HepG2 (cell line): ENCODE data around the gene ELL. TPM values are rescaled to one million over a fixed set of nuclear protein-coding genes. Genes with fewer than 3 reads are reported as not detected.

Experiments used
- ATAC-seq: fragments of 200-7000 bp; cut with Tn5 transposase; 3 replicates; pipeline ENCODE4 v1.9.1; 2020; ENCODE audit warnings: mild to moderate bottlenecking, moderate library complexity
- BruUV-seq: library from RNA; stranded (reverse); fragments of 400-500 nt; replicated peaks from 2 replicates; lab custom pipeline; 2021; lab: Mats Ljungman, UMichigan
- CTCF ChIA-PET: fragments of 300-600 bp; formaldehyde crosslinking; extraction: SDS; loops from one replicate; lab custom pipeline; 2021; ENCODE audit warnings: low total read pairs, inconsistent platforms, low intra/inter-chr PET ratio; lab: Yijun Ruan, JAX
- POLR2A ChIA-PET: fragments of 350-600 bp; sonication (Branson Sonifier 250); formaldehyde crosslinking; loops from one replicate; lab custom pipeline; 2020; ENCODE audit warnings: antibody characterized with exemption, inconsistent platforms; lab: Yijun Ruan, JAX
- DNase-seq: peaks from one replicate; pipeline ENCODE4 v3.0.0-alpha.2; 2015; ENCODE audit warnings: low spot score
- FAIRE-seq: peaks from 3 replicates; lab custom pipeline; 2011; peaks lifted over from hg19 to GRCh38; lab: Jason Lieb, UNC
- H2AFZ ChIP-seq: one replicate; pipeline ENCODE4 v1.6.1; 2011; ENCODE audit warnings: low read length, inconsistent platforms
- H3K27ac ChIP-seq: fragments of 300-600 bp; 3 replicates; pipeline ENCODE4 v1.8.0; 2011; ENCODE audit warnings: mixed run types, mild to moderate bottlenecking, mixed read lengths, low read length, inconsistent platforms; ENCODE audit not compliant: insufficient read depth; ENCODE audit errors: extremely low read length
- H3K27me3 ChIP-seq, 2 experiments: fragments of 200-600 bp in 1 of 2; 2 replicates in 1 of 2; 3 replicates in 1 of 2; pipeline versions ENCODE4 v1.6.0 to v1.8.0; 2011; ENCODE audit warnings: low read length in 2 of 2, mild to moderate bottlenecking in 2 of 2, moderate library complexity in 2 of 2, inconsistent platforms in 1 of 2; ENCODE audit not compliant: insufficient read depth in 2 of 2, control insufficient read depth in 1 of 2
- H3K36me3 ChIP-seq, 2 experiments: fragments of 200-600 bp in 1 of 2; replicated peaks in 1 of 2; 2 replicates in 1 of 2; 3 replicates in 1 of 2; pipeline versions ENCODE4 v1.5.1 to v1.8.0; 2011; ENCODE audit warnings: low read length in 2 of 2, inconsistent platforms in 1 of 2; ENCODE audit not compliant: insufficient read depth in 2 of 2, control insufficient read depth in 1 of 2
- H3K4me1 ChIP-seq: 2 replicates; pipeline ENCODE4 v1.5.1; 2012; ENCODE audit warnings: low read length, inconsistent platforms; ENCODE audit not compliant: insufficient read depth
- H3K4me2 ChIP-seq: 2 replicates; pipeline ENCODE4 v1.6.0; 2011; ENCODE audit warnings: low read depth, low read length, inconsistent platforms
- H3K4me3 ChIP-seq, 3 experiments: fragments of 200-600 bp in 1 of 3; sonication (generic), shearing (Covaris generic) in 1 of 3; replicated peaks in 1 of 3; 2 replicates each; pipeline ENCODE4 v1.5.1; 2011 to 2016; ENCODE audit warnings: low read length in 3 of 3, inconsistent platforms in 2 of 3, low read depth in 2 of 3, mild to moderate bottlenecking in 2 of 3, control low read depth in 1 of 3, mixed read lengths in 1 of 3; ENCODE audit not compliant: insufficient read depth in 1 of 3
- H3K79me2 ChIP-seq: one replicate; pipeline ENCODE4 v1.6.1; 2011; ENCODE audit warnings: low read length, inconsistent platforms; ENCODE audit not compliant: insufficient read depth
- H3K9ac ChIP-seq: 2 replicates; pipeline ENCODE4 v1.6.0; 2011; ENCODE audit warnings: mild to moderate bottlenecking, low read depth, low read length, inconsistent platforms; ENCODE audit not compliant: insufficient read depth
- H3K9me3 ChIP-seq: 2 replicates; pipeline ENCODE4 v1.5.1; 2012; ENCODE audit warnings: mild to moderate bottlenecking, low read length
- H4K20me1 ChIP-seq: 2 replicates; pipeline ENCODE4 v1.6.0; 2011; ENCODE audit warnings: inconsistent platforms, mild to moderate bottlenecking, low read length, moderate library complexity; ENCODE audit not compliant: insufficient read depth
- MEIS1 ChIP-seq: sonication (generic); formaldehyde crosslinking; IDR thresholded peaks from 2 replicates; pipeline ENCODE4 v1.9.0; 2021; ENCODE audit warnings: mild to moderate bottlenecking, missing genetic modification reagents, moderate library complexity, borderline replicate concordance
- TARDBP ChIP-seq: sonication (generic); formaldehyde crosslinking; IDR thresholded peaks from 2 replicates; pipeline ENCODE4 v1.8.0; 2022; ENCODE audit warnings: mild to moderate bottlenecking, missing genetic modification reagents
- TCF12 ChIP-seq, 2 experiments: fragments of 450-650 bp in 1 of 2; sonication (generic) in 1 of 2; formaldehyde crosslinking in 1 of 2; IDR thresholded peaks; 2 replicates each; pipeline versions ENCODE4 v1.6.1 to v1.8.0; 2017 to 2022; ENCODE audit warnings: antibody characterized with exemption in 1 of 2, mild to moderate bottlenecking in 1 of 2, missing genetic modification reagents in 1 of 2, moderate library complexity in 1 of 2
- ZFX ChIP-seq: sonication (generic); formaldehyde crosslinking; IDR thresholded peaks from 2 replicates; pipeline ENCODE4 v1.4.0; 2020; ENCODE audit warnings: mild to moderate bottlenecking, low read depth, missing genetic modification reagents, moderate library complexity
- whole genome bisulfite sequencing: methylation state at CpG from one replicate; pipeline ENCODE4 v1.1.6; 2017; ENCODE audit warnings: low lambda C conversion rate; 5-methylcytosine and 5-hydroxymethylcytosine counted together
- in situ Hi-C: cut with HindIII; loops from 2 replicates; pipeline ENCODE4 v1.10.0; 2017; ENCODE audit warnings: low pct_unique_long_range_greater_than_20kb; ENCODE audit not compliant: extremely low pct_ligation_motif_present
- intact Hi-C: fragments of 100-400 bp; cut with micrococcal nuclease; formaldehyde crosslinking; loops from one replicate; pipeline ENCODE4 v1.10.0; 2022; ENCODE audit not compliant: unreplicated experiment
- polyA plus RNA-seq, 8 experiments: library from polyadenylated mRNA; depleted of rRNA in 3 of 8; stranded (reverse) in 7 of 8; unstranded in 1 of 8; fragments of >200 nt; fragmentation: Illumina TruSeq in 4 of 8; extraction: Trizol in 4 of 8; gene quantifications; 2 replicates each; pipeline versions ENCODE4 v1.2.1 to v1.2.3, GENCODE V29; 2011 to 2016; ENCODE audit warnings: low read depth in 4 of 8, missing spikeins in 1 of 8, mixed read lengths in 1 of 8; ENCODE audit not compliant: insufficient read depth in 1 of 8
- total RNA-seq, 5 experiments: library from RNA; depleted of rRNA; stranded (reverse); fragments of >200 nt; fragmentation: Illumina TruSeq; extraction: Trizol; gene quantifications; 2 replicates each; pipeline ENCODE4 v1.2.3, GENCODE V29; 2016; ENCODE audit warnings: low read depth in 1 of 5
- TF ChIP-seq, protein P1 (sequence below): sonication (generic); formaldehyde crosslinking; IDR thresholded peaks from 2 replicates; pipeline ENCODE4 v1.4.0; 2020; ENCODE audit warnings: mild to moderate bottlenecking, missing genetic modification reagents
- TF ChIP-seq, protein P2 (sequence below): sonication (generic); formaldehyde crosslinking; IDR thresholded peaks from 2 replicates; pipeline ENCODE4 v1.5.0; 2020; ENCODE audit warnings: mild to moderate bottlenecking, missing genetic modification reagents, moderate library complexity
- TF ChIP-seq, protein P3 (sequence below), 2 experiments: sonication (generic) in 1 of 2; formaldehyde crosslinking in 1 of 2; IDR thresholded peaks; 2 replicates each; pipeline versions ENCODE4 v1.4.0 to v1.6.1; 2016 to 2020; ENCODE audit warnings: borderline replicate concordance in 1 of 2, low read depth in 1 of 2, mild to moderate bottlenecking in 1 of 2, missing genetic modification reagents in 1 of 2

ELL gene
- total and polyA plus RNA-seq, 2 of the 13 experiments (the other 11 are each of a cell fraction or from before 2014, with no cell fraction given): 3.7 to 5.4 TPM

DNA sequence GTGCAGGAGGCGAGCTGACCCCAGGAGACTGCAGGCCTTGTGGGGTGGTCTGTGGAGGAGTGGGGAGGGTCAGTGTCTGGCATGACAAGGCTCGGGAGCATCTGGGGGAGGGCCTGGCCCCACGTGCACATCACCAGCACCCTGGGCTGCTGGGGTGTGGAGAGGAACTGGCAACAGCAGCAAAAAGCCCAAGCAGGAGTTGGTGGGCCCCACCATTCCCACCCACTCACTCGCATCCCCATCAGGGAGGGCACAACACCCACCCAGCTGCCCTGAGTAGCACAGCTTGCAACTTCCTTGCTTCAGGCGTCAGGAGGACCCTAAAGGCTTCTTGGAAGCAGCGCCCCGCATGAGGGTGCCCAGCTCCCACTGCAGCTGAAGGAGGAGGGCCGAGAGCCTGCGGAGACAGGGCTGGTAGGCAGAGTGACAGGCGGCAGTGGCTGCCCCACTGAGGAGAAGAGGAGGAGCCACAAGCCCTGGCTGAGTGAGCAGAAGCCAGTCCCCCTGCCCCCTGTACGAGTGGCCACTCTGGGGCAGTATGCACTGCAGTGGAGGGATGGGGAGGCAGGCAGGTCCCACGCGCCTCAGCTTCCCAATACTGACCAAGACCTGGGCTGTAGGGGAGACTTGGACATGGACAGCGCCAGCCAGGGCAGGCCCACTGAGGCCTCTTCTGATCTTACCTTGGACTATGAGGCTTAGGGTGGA is 26.5 kb downstream of the ELL start:
- H3K9me3 ChIP-seq: no peaks in the 10 kb centered on the region
- DNase-seq (no peak), ATAC-seq (no peak), FAIRE-seq (no peak)
- no peak overlapping the region for H3K4me2 ChIP-seq
- no peaks in the 10 kb centered on the region for H3K27me3 ChIP-seq
- H4K20me1 ChIP-seq: peaks cover 84% of the 10 kb centered on the region
- H3K36me3 ChIP-seq: no peaks in the 10 kb centered on the region; a peak in 2 of 5 replicates
- intact Hi-C loops (no loop called here), in situ Hi-C loops (no loop called here)
- TF ChIP-seq, protein P1, sequence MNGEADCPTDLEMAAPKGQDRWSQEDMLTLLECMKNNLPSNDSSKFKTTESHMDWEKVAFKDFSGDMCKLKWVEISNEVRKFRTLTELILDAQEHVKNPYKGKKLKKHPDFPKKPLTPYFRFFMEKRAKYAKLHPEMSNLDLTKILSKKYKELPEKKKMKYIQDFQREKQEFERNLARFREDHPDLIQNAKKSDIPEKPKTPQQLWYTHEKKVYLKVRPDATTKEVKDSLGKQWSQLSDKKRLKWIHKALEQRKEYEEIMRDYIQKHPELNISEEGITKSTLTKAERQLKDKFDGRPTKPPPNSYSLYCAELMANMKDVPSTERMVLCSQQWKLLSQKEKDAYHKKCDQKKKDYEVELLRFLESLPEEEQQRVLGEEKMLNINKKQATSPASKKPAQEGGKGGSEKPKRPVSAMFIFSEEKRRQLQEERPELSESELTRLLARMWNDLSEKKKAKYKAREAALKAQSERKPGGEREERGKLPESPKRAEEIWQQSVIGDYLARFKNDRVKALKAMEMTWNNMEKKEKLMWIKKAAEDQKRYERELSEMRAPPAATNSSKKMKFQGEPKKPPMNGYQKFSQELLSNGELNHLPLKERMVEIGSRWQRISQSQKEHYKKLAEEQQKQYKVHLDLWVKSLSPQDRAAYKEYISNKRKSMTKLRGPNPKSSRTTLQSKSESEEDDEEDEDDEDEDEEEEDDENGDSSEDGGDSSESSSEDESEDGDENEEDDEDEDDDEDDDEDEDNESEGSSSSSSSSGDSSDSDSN (CRISPR knock-in tag): 0 out of 2 replicates have a peak, but pooled peaks have one; percentile 4
- TF ChIP-seq TCF12 (IDR thresholded peaks at IDR 0.05): no peak
- TF ChIP-seq TCF12 (CRISPR knock-in tag; IDR thresholded peaks at IDR 0.05): no peak
- TF ChIP-seq TARDBP (CRISPR knock-in tag): no peak
- 0 out of 2 replicates have a peak, but pooled peaks have one; percentile 12 for TF ChIP-seq ZFX (CRISPR knock-in tag)
- TF ChIP-seq, protein P2, sequence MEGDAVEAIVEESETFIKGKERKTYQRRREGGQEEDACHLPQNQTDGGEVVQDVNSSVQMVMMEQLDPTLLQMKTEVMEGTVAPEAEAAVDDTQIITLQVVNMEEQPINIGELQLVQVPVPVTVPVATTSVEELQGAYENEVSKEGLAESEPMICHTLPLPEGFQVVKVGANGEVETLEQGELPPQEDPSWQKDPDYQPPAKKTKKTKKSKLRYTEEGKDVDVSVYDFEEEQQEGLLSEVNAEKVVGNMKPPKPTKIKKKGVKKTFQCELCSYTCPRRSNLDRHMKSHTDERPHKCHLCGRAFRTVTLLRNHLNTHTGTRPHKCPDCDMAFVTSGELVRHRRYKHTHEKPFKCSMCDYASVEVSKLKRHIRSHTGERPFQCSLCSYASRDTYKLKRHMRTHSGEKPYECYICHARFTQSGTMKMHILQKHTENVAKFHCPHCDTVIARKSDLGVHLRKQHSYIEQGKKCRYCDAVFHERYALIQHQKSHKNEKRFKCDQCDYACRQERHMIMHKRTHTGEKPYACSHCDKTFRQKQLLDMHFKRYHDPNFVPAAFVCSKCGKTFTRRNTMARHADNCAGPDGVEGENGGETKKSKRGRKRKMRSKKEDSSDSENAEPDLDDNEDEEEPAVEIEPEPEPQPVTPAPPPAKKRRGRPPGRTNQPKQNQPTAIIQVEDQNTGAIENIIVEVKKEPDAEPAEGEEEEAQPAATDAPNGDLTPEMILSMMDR (CRISPR knock-in tag): peak; percentile 16; the same call in 1 of the 2 replicates
- TF ChIP-seq, protein P3, sequence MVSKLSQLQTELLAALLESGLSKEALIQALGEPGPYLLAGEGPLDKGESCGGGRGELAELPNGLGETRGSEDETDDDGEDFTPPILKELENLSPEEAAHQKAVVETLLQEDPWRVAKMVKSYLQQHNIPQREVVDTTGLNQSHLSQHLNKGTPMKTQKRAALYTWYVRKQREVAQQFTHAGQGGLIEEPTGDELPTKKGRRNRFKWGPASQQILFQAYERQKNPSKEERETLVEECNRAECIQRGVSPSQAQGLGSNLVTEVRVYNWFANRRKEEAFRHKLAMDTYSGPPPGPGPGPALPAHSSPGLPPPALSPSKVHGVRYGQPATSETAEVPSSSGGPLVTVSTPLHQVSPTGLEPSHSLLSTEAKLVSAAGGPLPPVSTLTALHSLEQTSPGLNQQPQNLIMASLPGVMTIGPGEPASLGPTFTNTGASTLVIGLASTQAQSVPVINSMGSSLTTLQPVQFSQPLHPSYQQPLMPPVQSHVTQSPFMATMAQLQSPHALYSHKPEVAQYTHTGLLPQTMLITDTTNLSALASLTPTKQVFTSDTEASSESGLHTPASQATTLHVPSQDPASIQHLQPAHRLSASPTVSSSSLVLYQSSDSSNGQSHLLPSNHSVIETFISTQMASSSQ (IDR thresholded peaks at IDR 0.05; ENCODE audit: low read depth): no peak
- TF ChIP-seq, protein P3 (CRISPR knock-in tag; IDR thresholded peaks at IDR 0.05; ENCODE audit: borderline replicate concordance): 0 out of 2 replicates have a peak, but pooled peaks have one; percentile 26
- no peak for TF ChIP-seq MEIS1 (CRISPR knock-in tag)
- POLR2A ChIA-PET: interaction anchor here (1.3 to 2.0 kb wide), 3 partner anchors 12 to 93 kb away, joined by 4 to 7 read pairs (median 6); no protein-coding TSS in a partner anchor
- 96% methylated on average over 11 of the region's 14 CpGs for WGBS
- no peak overlapping the region for H3K4me3 ChIP-seq
- no TSS peak for BruUV-seq
- H3K4me1 ChIP-seq: peaks cover 57% of the 10 kb centered on the region
- CTCF ChIA-PET: no interaction called here
- peaks cover 90% of the 10 kb centered on the region for H3K79me2 ChIP-seq
- peak overlapping the region; percentile 13; the same call in 1 of the 2 replicates for H3K9ac ChIP-seq
- H3K27ac ChIP-seq: no peak overlapping the region
- H2AFZ ChIP-seq: no peak overlapping the region
